ENCODE measurements around the gene SLC12A7.

SLC12A7 gene

GRCh38 chr5:1156033-1156753 is 44.3 kb upstream of the SLC12A7 start:
- H3K4me3 ChIP-seq (ENCODE audit: low read length) = no peak overlapping the region

GRCh38 chr5:1155191-1156032 is 43.5 kb upstream of the SLC12A7 start:
- no peak for DNase-seq (ENCODE audit: low read depth)
- no peak overlapping the region for H3K4me3 ChIP-seq (ENCODE audit: low read length)
- TF ChIP-seq CTCF (conservative IDR thresholded peaks at IDR 0.05; ENCODE audit: low read length) = no peak

More at GRCh38 chr5:1156033-1156753, 44.3 kb upstream of the SLC12A7 start:
- TF ChIP-seq CTCF (conservative IDR thresholded peaks at IDR 0.05; ENCODE audit: low read length) = no peak
- DNase-seq (ENCODE audit: low read depth) = no peak

- H3K4me3 ChIP-seq (ENCODE audit: low read length) = no peak overlapping the region
- no peak for DNase-seq (ENCODE audit: low read depth)
- no peak for TF ChIP-seq CTCF (conservative IDR thresholded peaks at IDR 0.05; ENCODE audit: low read length)
These were observed 41.6 kb upstream of the SLC12A7 start for GRCh38 chr5:1153428-1153827.

GRCh38 chr5:1152771-1153282 is 41.0 kb upstream of the SLC12A7 start:
- peak; percentile 30 for DNase-seq (ENCODE audit: low read depth)
- no peak for TF ChIP-seq CTCF (conservative IDR thresholded peaks at IDR 0.05; ENCODE audit: low read length)
- no peak overlapping the region for H3K4me3 ChIP-seq (ENCODE audit: low read length)

- no peak for TF ChIP-seq CTCF (conservative IDR thresholded peaks at IDR 0.05; ENCODE audit: low read length)
- H3K4me3 ChIP-seq (ENCODE audit: low read length) = no peak overlapping the region
- no peak for DNase-seq (ENCODE audit: low read depth)
These were observed 40.3 kb upstream of the SLC12A7 start for GRCh38 chr5:1152156-1152555.

GRCh38 chr5:1151316-1151715 is 39.5 kb upstream of the SLC12A7 start:
- TF ChIP-seq CTCF (conservative IDR thresholded peaks at IDR 0.05; ENCODE audit: low read length) = no peak
- no peak overlapping the region for H3K4me3 ChIP-seq (ENCODE audit: low read length)
- no peak for DNase-seq (ENCODE audit: low read depth)
